Omental fat pad (tissue), 4 donors: ENCODE data around the gene TPI1. TPM values are rescaled to one million over a fixed set of nuclear protein-coding genes. Genes with fewer than 3 reads are reported as not detected.
A peak's percentile ranks its signal among the peaks of the same experiment; 100 is the strongest.

Experiments used
- ATAC-seq: fragments of 150-250 bp; one replicate; pipeline ENCODE4 v1.9.1; 2016; ENCODE audit warnings: mild to moderate bottlenecking, moderate library complexity; ENCODE audit not compliant: low FRiP score
- DNase-seq: peaks from one replicate; pipeline ENCODE4 v3.0.0-alpha.2; 2019; ENCODE audit warnings: low spot score
- CTCF ChIP-seq, 3 donors: fragments of 450-650 bp; IDR thresholded peaks; one replicate each; pipeline ENCODE4 v1.5.1; 2016 to 2017; ENCODE audit warnings: antibody characterized with exemption in 3 of 3, mild to moderate bottlenecking in 3 of 3, moderate library complexity in 2 of 3
- total RNA-seq, 4 donors: library from RNA; depleted of rRNA; stranded (reverse); fragments of >200 nt; gene quantifications; one replicate each; pipeline ENCODE4 v1.1.0, GENCODE V29; 2016

The TPI1 gene
- total RNA-seq, 4 donors from 2014 or later: 254 to 446 (median 375) TPM

GRCh38 chr12:6825398-6826124, 41.8 kb upstream of the TPI1 start:
- ATAC-seq: peak; percentile 63
- peak in 2 of 3 donors; percentile 62 to 82 for TF ChIP-seq CTCF (IDR thresholded peaks at IDR 0.05)
- peak; percentile 76 for DNase-seq

- ATAC-seq (no peak), DNase-seq (no peak)
- TF ChIP-seq CTCF (IDR thresholded peaks at IDR 0.05): no peak
Observed at GRCh38 chr12:6826125-6826733, 41.1 kb upstream of the TPI1 start.

GRCh38 chr12:6826734-6827436, 40.4 kb upstream of the TPI1 start:
- no peak for DNase-seq
- TF ChIP-seq CTCF (IDR thresholded peaks at IDR 0.05): no peak
- ATAC-seq: no peak

GRCh38 chr12:6827437-6827911, 39.9 kb upstream of the TPI1 start:
- no peak for TF ChIP-seq CTCF (IDR thresholded peaks at IDR 0.05)
- DNase-seq (peak; percentile 65), ATAC-seq (peak; percentile 31)

- ATAC-seq: peak; percentile 4
- DNase-seq: no peak
- TF ChIP-seq CTCF (IDR thresholded peaks at IDR 0.05): no peak
Observed at GRCh38 chr12:6827982-6828780, 39.1 kb upstream of the TPI1 start, which contains the start of gene P3H3. Gene P3H3 (plus strand): TSS chr12:6828407. CDS start chr12:6828441, 34 bp downstream.

- no peak for DNase-seq
- TF ChIP-seq CTCF (IDR thresholded peaks at IDR 0.05): no peak
- ATAC-seq: peak; percentile 34
Observed at GRCh38 chr12:6828781-6829535, 38.4 kb upstream of the TPI1 start.
